HG02610 (cell line): Measurements from ENCODE around the gene RHOD.

ENCODE experiments used
- ATAC-seq: cut with Tn5 transposase; IDR thresholded peaks from one replicate; pipeline ENCODE4 v1.9.1; 2021; ENCODE audit warnings: mild to moderate bottlenecking, moderate library complexity; ENCODE audit not compliant: unreplicated experiment

The RHOD gene

GRCh38 chr11:67056267-67057204, at the start of gene RHOD:
TSS of gene RHOD (plus strand) at chr11:67056847. CDS start at chr11:67056903, 56 bp downstream.
- ATAC-seq: no peak

- ATAC-seq: no peak
Observed at GRCh38 chr11:67007126-67007525, 49.5 kb upstream of the RHOD start.

- no peak for ATAC-seq
Observed at GRCh38 chr11:67010296-67010905, 46.2 kb upstream of the RHOD start.

GRCh38 chr11:67013511-67014045, 43.1 kb upstream of the RHOD start:
- ATAC-seq: no peak

GRCh38 chr11:67014343-67014742, 42.3 kb upstream of the RHOD start:
- no peak for ATAC-seq

GRCh38 chr11:67015048-67015447, 41.6 kb upstream of the RHOD start:
- ATAC-seq: no peak

GRCh38 chr11:67016550-67016949, 40.1 kb upstream of the RHOD start:
- no peak for ATAC-seq

GRCh38 chr11:67020949-67021348, 35.7 kb upstream of the RHOD start:
- ATAC-seq: no peak

- ATAC-seq: no peak
Observed at GRCh38 chr11:67022341-67022933, 34.2 kb upstream of the RHOD start.

- no peak for ATAC-seq
Observed at GRCh38 chr11:67022961-67023956, 33.4 kb upstream of the RHOD start, which contains the start of gene SYT12. TSS of gene SYT12 (plus strand) at chr11:67023134. CDS start at chr11:67030145, 7,011 bp downstream.

GRCh38 chr11:67023957-67024353, 32.7 kb upstream of the RHOD start:
- no peak for ATAC-seq

GRCh38 chr11:67024410-67024809, 32.2 kb upstream of the RHOD start:
- ATAC-seq: no peak

- no peak for ATAC-seq
Observed at GRCh38 chr11:67024966-67025365, 31.7 kb upstream of the RHOD start.

GRCh38 chr11:67025750-67026149, 30.9 kb upstream of the RHOD start:
- ATAC-seq: no peak

- no peak for ATAC-seq
Observed at GRCh38 chr11:67026941-67027340, 29.7 kb upstream of the RHOD start.

GRCh38 chr11:67027483-67027930, 29.1 kb upstream of the RHOD start:
- ATAC-seq: no peak

- ATAC-seq: no peak
Observed at GRCh38 chr11:67027943-67028542, 28.6 kb upstream of the RHOD start.

GRCh38 chr11:67029146-67029545, 27.5 kb upstream of the RHOD start:
- ATAC-seq: no peak

- no peak for ATAC-seq
Observed at GRCh38 chr11:67030976-67031375, 25.7 kb upstream of the RHOD start.
